Karpas-422 (cell line): Measurements from ENCODE around the gene SUGT1. TPM values are rescaled to one million over a fixed set of nuclear protein-coding genes. Genes with fewer than 3 reads are reported as not detected.
"Not testable (repeated sequence)": the region's sequence is repeated elsewhere in the genome, so short reads cannot be mapped to it uniquely, and the experiment has no call there.

Source experiments
- DNase-seq: peaks from one replicate; pipeline ENCODE4 v3.0.0-alpha.2; 2015
- H2AFZ ChIP-seq: fragments of 200-600 bp; sonication (generic); 2 replicates; pipeline ENCODE4 v1.6.1; 2014; ENCODE audit warnings: antibody characterized with exemption, low read length, mixed read lengths
- H3K27ac ChIP-seq: fragments of 200-600 bp; sonication (generic); 2 replicates; pipeline ENCODE4 v1.5.1; 2014; ENCODE audit warnings: mild to moderate bottlenecking, low read length, moderate library complexity
- H3K27me3 ChIP-seq: fragments of 200-600 bp; sonication (generic); 2 replicates; pipeline ENCODE4 v1.6.1; 2014; ENCODE audit warnings: low read length, mixed read lengths
- H3K36me3 ChIP-seq: fragments of 200-600 bp; sonication (generic); 2 replicates; pipeline ENCODE4 v1.6.1; 2014; ENCODE audit warnings: low read length, mixed read lengths; ENCODE audit not compliant: insufficient read depth
- H3K4me1 ChIP-seq: fragments of 200-600 bp; sonication (generic); 2 replicates; pipeline ENCODE4 v1.6.1; 2014; ENCODE audit warnings: mild to moderate bottlenecking, low read length, mixed read lengths
- H3K4me2 ChIP-seq: fragments of 200-600 bp; sonication (generic); 2 replicates; pipeline ENCODE4 v1.6.1; 2014; ENCODE audit warnings: low read length, low read depth, mild to moderate bottlenecking; ENCODE audit not compliant: poor library complexity, severe bottlenecking
- H3K4me3 ChIP-seq: fragments of 200-600 bp; sonication (generic); 2 replicates; pipeline ENCODE4 v1.5.1; 2014; ENCODE audit warnings: mild to moderate bottlenecking, antibody characterized with exemption, low read length, mixed read lengths
- H3K79me2 ChIP-seq: fragments of 200-600 bp; sonication (generic); 2 replicates; pipeline ENCODE4 v1.6.1; 2014; ENCODE audit warnings: mild to moderate bottlenecking, low read length, mixed read lengths
- H3K9ac ChIP-seq: fragments of 200-600 bp; sonication (generic); 2 replicates; pipeline ENCODE4 v1.6.0; 2014; ENCODE audit warnings: low read length
- H3K9me2 ChIP-seq: fragments of 200-600 bp; sonication (generic), shearing (Covaris generic); replicated peaks from 2 replicates; pipeline ENCODE4 v1.6.0; 2014; ENCODE audit warnings: mild to moderate bottlenecking, low read length, moderate library complexity; ENCODE audit not compliant: insufficient read depth
- H3K9me3 ChIP-seq: fragments of 300-700, 200-600 bp; sonication (generic); 2 replicates; pipeline ENCODE4 v1.6.1; 2014; ENCODE audit warnings: low read length, mixed read lengths
- H4K20me1 ChIP-seq: fragments of 200-600 bp; sonication (generic); 2 replicates; pipeline ENCODE4 v1.6.1; 2014; ENCODE audit warnings: mild to moderate bottlenecking, antibody characterized with exemption, low read length, low read depth; ENCODE audit not compliant: insufficient read depth
- total RNA-seq: library from RNA; depleted of rRNA; stranded (reverse); fragments of >200 nt; shearing (Covaris generic); gene quantifications from 2 replicates; pipeline ENCODE4 v1.2.3, GENCODE V29; 2014; ENCODE audit warnings: low replicate concordance

Gene SUGT1
- total RNA-seq, 1 experiment from 2014 or later = 44.0 TPM

DNA sequence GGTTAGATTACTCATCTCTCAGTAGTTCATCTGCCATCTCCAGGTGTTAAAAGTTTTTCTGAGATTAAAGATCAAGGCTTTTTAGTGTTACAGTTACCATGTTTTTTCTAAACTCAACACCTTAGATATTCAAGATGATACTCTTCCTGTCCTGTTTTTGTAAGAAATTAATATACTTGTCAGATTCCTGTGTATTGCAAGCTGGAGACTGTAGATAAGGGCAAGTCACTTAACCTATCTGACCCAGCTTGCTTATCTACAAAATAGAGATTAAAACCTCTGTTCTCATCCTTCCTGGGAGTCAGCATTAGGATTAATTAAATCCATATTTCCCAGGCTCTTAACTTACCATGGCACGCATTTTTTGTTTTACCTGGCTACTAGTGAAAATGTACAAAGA is 25.2 kb downstream of the SUGT1 start:
- Histone ChIP-seq H3K79me2 (peaks cover 74% of the 10 kb centered on the region), H3K27ac (no peak overlapping the region), H4K20me1 (no peaks in the 10 kb centered on the region), H3K36me3 (peaks cover 46% of the 10 kb centered on the region; the same call in 1 of the 2 replicates), H3K4me1 (no peaks in the 10 kb centered on the region), H3K9ac (no peak overlapping the region), H3K27me3 (no peaks in the 10 kb centered on the region), H3K9me3 (no peaks in the 10 kb centered on the region), H3K4me3 (no peak overlapping the region), H3K9me2 (no peaks in the 10 kb centered on the region), H3K4me2 (no peak overlapping the region), H2AFZ (no peak overlapping the region)
- no peak for DNase-seq

DNA sequence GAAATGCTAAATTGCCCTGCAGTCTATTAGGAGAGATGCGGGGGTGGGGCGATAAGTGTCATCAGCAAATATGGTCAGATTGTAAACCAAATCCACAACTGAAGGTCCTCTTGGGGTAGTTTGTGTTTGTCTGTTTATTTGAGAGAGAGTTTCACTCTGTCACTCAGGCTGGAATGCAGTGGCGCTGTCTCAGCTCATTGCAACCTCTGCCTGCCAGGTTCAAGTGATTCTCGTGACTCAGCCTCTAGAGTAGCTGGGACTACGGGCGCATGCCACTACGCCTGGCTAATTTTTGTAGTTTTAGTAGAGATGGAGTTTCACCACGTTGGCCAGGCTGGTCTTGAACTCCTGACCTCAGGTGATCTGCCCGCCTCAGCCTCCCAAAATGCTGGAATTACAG is 33.2 kb downstream of the SUGT1 start:
- Histone ChIP-seq H3K36me3 (peaks cover 60% of the 10 kb centered on the region), H3K79me2 (peaks cover 16% of the 10 kb centered on the region)
- H3K9me3 ChIP-seq, H3K27ac ChIP-seq, H3K4me1 ChIP-seq, DNase-seq, H4K20me1 ChIP-seq, H3K4me2 ChIP-seq, H3K9ac ChIP-seq, H3K4me3 ChIP-seq, H3K9me2 ChIP-seq, H2AFZ ChIP-seq, H3K27me3 ChIP-seq: not testable (repeated sequence)

DNA sequence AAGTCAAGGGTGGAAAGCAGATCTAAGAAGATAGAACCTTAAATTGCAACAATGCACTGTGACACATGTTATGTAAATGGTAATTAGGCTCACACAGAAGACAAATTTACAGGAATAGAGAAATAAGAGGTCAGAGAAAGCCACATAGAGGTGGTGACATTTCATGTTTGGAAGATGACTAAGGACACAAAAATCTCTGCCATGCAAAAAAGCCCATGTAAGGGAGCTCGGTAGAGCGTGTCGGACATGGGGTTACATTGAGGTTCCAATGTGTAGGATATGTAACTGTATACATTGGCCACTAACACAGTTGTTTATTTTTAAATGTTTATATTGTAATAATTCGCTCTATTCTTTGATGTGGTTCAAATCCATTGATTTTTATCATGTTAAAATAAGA is 33.7 kb downstream of the SUGT1 start:
- Histone ChIP-seq H3K79me2 (peaks cover 16% of the 10 kb centered on the region), H2AFZ (no peak overlapping the region), H3K27ac (no peak overlapping the region), H4K20me1 (peaks cover 6% of the 10 kb centered on the region; the same call in 1 of the 2 replicates), H3K9me2 (no peaks in the 10 kb centered on the region), H3K4me3 (no peak overlapping the region), H3K27me3 (no peaks in the 10 kb centered on the region), H3K36me3 (peaks cover 60% of the 10 kb centered on the region), H3K4me2 (no peak overlapping the region), H3K9me3 (no peaks in the 10 kb centered on the region), H3K9ac (no peak overlapping the region), H3K4me1 (no peaks in the 10 kb centered on the region)
- no peak for DNase-seq

DNA sequence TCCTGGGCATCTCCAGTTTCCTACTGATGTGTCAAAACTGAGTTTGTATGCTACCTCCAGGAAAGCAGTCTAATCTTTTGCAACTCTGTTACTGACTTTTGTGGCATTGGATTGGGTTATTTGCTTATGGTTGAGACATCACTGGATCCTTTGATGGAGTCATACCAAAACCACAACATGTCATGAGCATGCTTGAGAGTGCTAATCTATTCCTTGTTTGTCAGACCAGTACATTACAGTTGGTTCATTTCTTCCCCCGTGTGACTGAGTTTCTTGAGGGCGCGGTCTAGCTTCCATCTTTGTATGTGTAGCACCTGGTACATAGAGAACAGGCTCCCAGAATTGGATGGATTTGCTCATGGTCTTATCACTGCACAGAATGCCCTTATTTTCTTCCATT is 43.2 kb downstream of the SUGT1 start:
- Histone ChIP-seq H4K20me1 (no peaks in the 10 kb centered on the region), H3K9me2 (no peaks in the 10 kb centered on the region), H3K4me2 (no peak overlapping the region), H3K79me2 (no peaks in the 10 kb centered on the region), H3K27me3 (no peaks in the 10 kb centered on the region), H3K4me3 (no peak overlapping the region), H3K36me3 (peaks cover 9% of the 10 kb centered on the region; the same call in 1 of the 2 replicates), H3K27ac (no peak overlapping the region), H3K9ac (no peak overlapping the region), H3K9me3 (no peaks in the 10 kb centered on the region), H3K4me1 (no peaks in the 10 kb centered on the region), H2AFZ (no peak overlapping the region)
- no peak for DNase-seq

DNA sequence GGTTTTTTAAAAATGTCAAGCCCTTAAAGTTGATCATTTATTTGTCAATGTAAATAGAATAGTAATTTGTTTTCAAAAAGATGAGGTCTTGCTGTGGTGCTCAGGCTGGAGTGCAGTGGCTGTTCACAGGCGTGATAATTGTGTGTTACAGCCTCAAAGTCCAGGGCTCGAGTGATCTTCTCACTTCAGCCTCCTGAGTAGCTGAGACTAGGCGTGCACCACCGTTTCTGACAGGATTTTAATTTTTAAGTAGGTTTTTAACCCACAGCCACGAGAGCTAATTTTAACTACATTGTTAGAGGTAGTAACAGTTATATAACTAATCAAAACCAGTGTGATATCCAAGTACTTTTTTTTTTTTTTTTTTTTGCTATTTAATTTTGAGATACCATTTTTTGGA is 43.9 kb downstream of the SUGT1 start:
- no peak for DNase-seq
- H3K9me2 ChIP-seq = no peaks in the 10 kb centered on the region

DNA sequence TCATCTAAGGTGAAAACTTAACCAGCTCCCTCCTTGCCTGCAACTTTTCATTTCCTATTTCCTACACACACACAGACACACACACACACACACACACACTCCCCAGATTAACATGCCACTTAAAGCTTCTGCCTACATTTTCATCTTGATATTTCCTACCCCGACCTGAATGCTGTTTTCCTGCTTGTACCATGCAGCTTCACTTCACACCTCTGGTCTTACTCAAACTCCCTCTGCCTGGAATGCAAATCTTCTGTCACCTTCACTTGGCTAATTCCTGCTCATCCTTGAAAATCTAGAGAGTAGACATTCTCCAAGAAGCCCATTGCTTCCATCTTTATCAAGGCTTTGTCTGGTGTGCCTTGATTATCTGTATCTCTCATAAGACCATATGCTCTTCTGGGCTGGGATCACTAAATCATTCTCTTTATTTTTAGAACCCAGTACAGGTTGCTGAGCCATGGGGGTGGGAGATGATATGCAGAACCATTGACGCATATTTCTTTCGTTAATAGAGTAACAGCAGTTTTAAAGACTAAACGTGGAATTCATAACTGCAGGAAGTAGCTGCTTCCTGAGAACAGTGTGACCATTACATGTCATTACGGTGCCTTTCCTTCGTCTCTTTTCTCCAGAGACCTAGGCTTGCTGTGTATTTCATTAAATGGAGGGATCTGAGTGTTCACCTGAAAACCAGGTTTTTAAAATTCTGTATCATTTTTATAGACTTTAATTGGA is 49.3 kb downstream of the SUGT1 start:
- H3K4me3 ChIP-seq = no peak overlapping the region
- no peaks in the 10 kb centered on the region for H3K9me3 ChIP-seq
- no peak overlapping the region for H3K27ac ChIP-seq
- no peak overlapping the region for H3K4me2 ChIP-seq
- H2AFZ ChIP-seq = no peak overlapping the region
- no peaks in the 10 kb centered on the region for H3K27me3 ChIP-seq
- no peaks in the 10 kb centered on the region for H3K4me1 ChIP-seq
- H4K20me1 ChIP-seq = no peaks in the 10 kb centered on the region; the same call in 1 of the 2 replicates
- no peaks in the 10 kb centered on the region for H3K9me2 ChIP-seq
- H3K79me2 ChIP-seq = no peaks in the 10 kb centered on the region
- DNase-seq = no peak
- H3K9ac ChIP-seq = no peak overlapping the region
- H3K36me3 ChIP-seq = 0 out of 2 replicates have a peak, but pooled peaks cover 3% of the 10 kb centered on the region

More for the DNA sequence above, 43.9 kb downstream of the SUGT1 start:
- no peak overlapping the region for H3K4me2 ChIP-seq
- no peaks in the 10 kb centered on the region for H3K79me2 ChIP-seq
- H3K9me3 ChIP-seq = no peaks in the 10 kb centered on the region
- no peak overlapping the region for H2AFZ ChIP-seq
- no peak overlapping the region for H3K9ac ChIP-seq
- peaks cover 9% of the 10 kb centered on the region; the same call in 1 of the 2 replicates for H3K36me3 ChIP-seq
- H3K27ac ChIP-seq = no peak overlapping the region
- no peaks in the 10 kb centered on the region for H3K4me1 ChIP-seq
- H3K27me3 ChIP-seq = no peaks in the 10 kb centered on the region
- H3K4me3 ChIP-seq = no peak overlapping the region
- H4K20me1 ChIP-seq = no peaks in the 10 kb centered on the region

DNA sequence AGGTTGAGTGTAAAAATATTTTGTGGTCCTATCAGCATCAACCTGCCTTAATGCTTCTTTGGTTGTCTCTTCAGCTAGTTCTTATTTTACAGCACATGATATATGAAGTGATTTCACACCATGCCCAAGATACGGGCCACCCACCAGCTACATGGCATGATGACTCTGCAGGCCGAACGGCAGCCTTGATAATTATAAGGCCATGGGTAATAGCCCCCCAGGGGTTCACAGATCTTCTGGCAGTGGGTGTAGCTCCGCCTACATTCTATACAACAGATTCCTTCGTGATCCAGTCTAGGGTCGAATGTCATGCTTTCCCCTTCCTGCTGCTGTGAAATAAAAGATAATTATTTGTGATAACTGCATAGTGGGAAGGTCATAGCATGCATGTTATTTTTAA is 50.8 kb downstream of the SUGT1 start:
- Histone ChIP-seq H3K36me3 (no peaks in the 10 kb centered on the region), H3K4me3 (no peak overlapping the region), H3K9ac (no peak overlapping the region), H3K79me2 (no peaks in the 10 kb centered on the region), H3K4me1 (no peaks in the 10 kb centered on the region), H3K27ac (no peak overlapping the region), H3K9me3 (no peaks in the 10 kb centered on the region), H2AFZ (no peak overlapping the region), H3K9me2 (no peaks in the 10 kb centered on the region), H4K20me1 (no peaks in the 10 kb centered on the region; the same call in 1 of the 2 replicates), H3K4me2 (no peak overlapping the region), H3K27me3 (no peaks in the 10 kb centered on the region)
- DNase-seq = no peak

DNA sequence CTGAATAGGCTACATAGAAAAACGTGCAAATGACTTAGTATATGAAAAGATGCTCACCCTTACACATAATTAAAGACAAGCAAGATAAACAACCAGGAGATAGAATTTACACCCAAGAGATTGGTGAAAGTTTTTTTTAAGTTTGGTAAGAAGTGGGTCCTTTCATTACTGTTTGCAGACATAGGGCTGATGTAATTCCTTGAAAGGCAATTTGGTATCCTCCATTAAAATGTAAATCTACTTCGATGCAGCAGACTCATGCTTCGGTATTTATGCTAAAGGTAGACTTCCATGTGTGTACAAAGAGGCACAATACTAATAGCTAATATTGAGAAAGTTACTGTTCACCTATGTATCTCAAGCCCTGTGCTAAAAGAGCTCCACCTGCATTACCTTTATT is 53.4 kb downstream of the SUGT1 start:
- no peaks in the 10 kb centered on the region for H3K9me2 ChIP-seq
- no peak overlapping the region for H3K4me3 ChIP-seq
- H4K20me1 ChIP-seq = no peaks in the 10 kb centered on the region; the same call in 1 of the 2 replicates
- no peak overlapping the region for H3K4me2 ChIP-seq
- no peak overlapping the region for H3K9ac ChIP-seq
- DNase-seq = no peak
- H3K79me2 ChIP-seq = no peaks in the 10 kb centered on the region
- H3K4me1 ChIP-seq = no peaks in the 10 kb centered on the region
- H3K36me3 ChIP-seq = no peaks in the 10 kb centered on the region
- no peak overlapping the region for H3K27ac ChIP-seq
- no peak overlapping the region for H2AFZ ChIP-seq
- H3K27me3 ChIP-seq = no peaks in the 10 kb centered on the region
- no peaks in the 10 kb centered on the region for H3K9me3 ChIP-seq
